ENCODE data around the gene MLLT6. TPM values are rescaled to one million over a fixed set of nuclear protein-coding genes. Genes with fewer than 3 reads are reported as not detected.

Gene MLLT6
- total and polyA plus RNA-seq, 2 of the 13 experiments (the other 11 are each of a cell fraction or from before 2014, with no cell fraction given) = 50.7 to 69.5 TPM

DNA sequence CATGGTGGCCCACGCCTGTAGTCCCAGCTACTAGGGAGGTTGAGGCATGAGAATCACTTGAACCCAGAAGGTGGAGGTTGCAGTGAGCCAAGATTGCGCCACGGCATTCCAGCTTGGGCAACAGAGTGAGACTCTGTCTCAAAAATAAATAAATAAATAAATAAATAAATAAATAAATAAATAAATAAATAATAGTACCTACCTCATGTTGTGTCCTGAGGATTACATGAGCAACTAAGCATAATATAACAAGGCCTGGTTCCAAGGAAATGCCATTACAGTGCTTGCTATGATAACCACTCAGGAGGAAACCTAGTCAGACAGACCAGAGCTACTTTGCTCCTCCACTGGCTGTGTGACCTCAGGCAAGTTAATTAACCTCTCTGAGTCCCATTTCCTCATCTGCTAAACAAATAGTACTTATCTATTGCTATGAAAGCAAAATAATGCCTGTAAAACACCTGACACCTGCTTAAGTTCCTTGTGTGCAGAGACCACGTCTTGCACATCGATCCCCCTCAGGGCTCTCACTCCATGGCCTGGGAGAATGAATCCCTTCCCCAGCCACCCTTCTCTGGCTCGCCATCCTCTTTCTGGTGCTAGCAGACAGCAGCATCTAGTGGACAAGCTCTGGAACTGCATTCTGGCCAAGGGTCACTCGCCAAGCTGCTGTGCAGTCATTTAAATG lies 37.8 kb upstream of the MLLT6 start (continued):
- TF ChIP-seq, protein P1, sequence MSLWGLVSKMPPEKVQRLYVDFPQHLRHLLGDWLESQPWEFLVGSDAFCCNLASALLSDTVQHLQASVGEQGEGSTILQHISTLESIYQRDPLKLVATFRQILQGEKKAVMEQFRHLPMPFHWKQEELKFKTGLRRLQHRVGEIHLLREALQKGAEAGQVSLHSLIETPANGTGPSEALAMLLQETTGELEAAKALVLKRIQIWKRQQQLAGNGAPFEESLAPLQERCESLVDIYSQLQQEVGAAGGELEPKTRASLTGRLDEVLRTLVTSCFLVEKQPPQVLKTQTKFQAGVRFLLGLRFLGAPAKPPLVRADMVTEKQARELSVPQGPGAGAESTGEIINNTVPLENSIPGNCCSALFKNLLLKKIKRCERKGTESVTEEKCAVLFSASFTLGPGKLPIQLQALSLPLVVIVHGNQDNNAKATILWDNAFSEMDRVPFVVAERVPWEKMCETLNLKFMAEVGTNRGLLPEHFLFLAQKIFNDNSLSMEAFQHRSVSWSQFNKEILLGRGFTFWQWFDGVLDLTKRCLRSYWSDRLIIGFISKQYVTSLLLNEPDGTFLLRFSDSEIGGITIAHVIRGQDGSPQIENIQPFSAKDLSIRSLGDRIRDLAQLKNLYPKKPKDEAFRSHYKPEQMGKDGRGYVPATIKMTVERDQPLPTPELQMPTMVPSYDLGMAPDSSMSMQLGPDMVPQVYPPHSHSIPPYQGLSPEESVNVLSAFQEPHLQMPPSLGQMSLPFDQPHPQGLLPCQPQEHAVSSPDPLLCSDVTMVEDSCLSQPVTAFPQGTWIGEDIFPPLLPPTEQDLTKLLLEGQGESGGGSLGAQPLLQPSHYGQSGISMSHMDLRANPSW (CRISPR knock-in tag; IDR thresholded peaks at IDR 0.05; ENCODE audit: borderline replicate concordance) = no peak
- peak; percentile 67; the same call in 1 of the 2 replicates for TF ChIP-seq ARNT2 (CRISPR knock-in tag; IDR thresholded peaks at IDR 0.05; ENCODE audit: low read depth)
- TF ChIP-seq, protein P2, sequence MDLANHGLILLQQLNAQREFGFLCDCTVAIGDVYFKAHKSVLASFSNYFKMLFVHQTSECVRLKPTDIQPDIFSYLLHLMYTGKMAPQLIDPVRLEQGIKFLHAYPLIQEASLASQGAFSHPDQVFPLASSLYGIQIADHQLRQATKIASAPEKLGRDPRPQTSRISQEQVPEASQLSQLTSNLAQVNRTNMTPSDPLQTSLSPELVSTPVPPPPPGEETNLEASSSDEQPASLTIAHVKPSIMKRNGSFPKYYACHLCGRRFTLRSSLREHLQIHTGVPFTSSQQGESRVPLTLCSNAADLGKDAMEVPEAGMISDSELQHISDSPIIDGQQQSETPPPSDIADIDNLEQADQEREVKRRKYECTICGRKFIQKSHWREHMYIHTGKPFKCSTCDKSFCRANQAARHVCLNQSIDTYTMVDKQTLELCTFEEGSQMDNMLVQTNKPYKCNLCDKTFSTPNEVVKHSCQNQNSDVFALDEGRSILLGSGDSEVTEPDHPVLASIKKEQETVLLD (CRISPR knock-in tag; IDR thresholded peaks at IDR 0.05; ENCODE audit: low read depth) = no peak
- no peak for TF ChIP-seq EHMT2 (IDR thresholded peaks at IDR 0.05; ENCODE audit: borderline replicate concordance, low read depth, low read length)
- TF ChIP-seq, protein P3, sequence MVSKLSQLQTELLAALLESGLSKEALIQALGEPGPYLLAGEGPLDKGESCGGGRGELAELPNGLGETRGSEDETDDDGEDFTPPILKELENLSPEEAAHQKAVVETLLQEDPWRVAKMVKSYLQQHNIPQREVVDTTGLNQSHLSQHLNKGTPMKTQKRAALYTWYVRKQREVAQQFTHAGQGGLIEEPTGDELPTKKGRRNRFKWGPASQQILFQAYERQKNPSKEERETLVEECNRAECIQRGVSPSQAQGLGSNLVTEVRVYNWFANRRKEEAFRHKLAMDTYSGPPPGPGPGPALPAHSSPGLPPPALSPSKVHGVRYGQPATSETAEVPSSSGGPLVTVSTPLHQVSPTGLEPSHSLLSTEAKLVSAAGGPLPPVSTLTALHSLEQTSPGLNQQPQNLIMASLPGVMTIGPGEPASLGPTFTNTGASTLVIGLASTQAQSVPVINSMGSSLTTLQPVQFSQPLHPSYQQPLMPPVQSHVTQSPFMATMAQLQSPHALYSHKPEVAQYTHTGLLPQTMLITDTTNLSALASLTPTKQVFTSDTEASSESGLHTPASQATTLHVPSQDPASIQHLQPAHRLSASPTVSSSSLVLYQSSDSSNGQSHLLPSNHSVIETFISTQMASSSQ (IDR thresholded peaks at IDR 0.05; ENCODE audit: low read depth) = no peak; the same call in 1 of the 2 replicates
- TF ChIP-seq, protein P3 (CRISPR knock-in tag; IDR thresholded peaks at IDR 0.05; ENCODE audit: borderline replicate concordance) = no peak
- TF ChIP-seq TMF1 (CRISPR knock-in tag; IDR thresholded peaks at IDR 0.05; ENCODE audit: low read depth) = 0 out of 2 replicates have a peak, but pooled peaks have one; percentile 49
- TF ChIP-seq NFIC (IDR thresholded peaks at IDR 0.05; ENCODE audit: low read length) = no peak
- TF ChIP-seq, protein P4, sequence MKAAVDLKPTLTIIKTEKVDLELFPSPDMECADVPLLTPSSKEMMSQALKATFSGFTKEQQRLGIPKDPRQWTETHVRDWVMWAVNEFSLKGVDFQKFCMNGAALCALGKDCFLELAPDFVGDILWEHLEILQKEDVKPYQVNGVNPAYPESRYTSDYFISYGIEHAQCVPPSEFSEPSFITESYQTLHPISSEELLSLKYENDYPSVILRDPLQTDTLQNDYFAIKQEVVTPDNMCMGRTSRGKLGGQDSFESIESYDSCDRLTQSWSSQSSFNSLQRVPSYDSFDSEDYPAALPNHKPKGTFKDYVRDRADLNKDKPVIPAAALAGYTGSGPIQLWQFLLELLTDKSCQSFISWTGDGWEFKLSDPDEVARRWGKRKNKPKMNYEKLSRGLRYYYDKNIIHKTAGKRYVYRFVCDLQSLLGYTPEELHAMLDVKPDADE (CRISPR knock-in tag; IDR thresholded peaks at IDR 0.05) = no peak
- TF ChIP-seq, protein P5, sequence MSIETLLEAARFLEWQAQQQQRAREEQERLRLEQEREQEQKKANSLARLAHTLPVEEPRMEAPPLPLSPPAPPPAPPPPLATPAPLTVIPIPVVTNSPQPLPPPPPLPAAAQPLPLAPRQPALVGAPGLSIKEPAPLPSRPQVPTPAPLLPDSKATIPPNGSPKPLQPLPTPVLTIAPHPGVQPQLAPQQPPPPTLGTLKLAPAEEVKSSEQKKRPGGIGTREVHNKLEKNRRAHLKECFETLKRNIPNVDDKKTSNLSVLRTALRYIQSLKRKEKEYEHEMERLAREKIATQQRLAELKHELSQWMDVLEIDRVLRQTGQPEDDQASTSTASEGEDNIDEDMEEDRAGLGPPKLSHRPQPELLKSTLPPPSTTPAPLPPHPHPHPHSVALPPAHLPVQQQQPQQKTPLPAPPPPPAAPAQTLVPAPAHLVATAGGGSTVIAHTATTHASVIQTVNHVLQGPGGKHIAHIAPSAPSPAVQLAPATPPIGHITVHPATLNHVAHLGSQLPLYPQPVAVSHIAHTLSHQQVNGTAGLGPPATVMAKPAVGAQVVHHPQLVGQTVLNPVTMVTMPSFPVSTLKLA (IDR thresholded peaks at IDR 0.05) = no peak
- TF ChIP-seq FOXM1 (CRISPR knock-in tag; IDR thresholded peaks at IDR 0.05) = no peak
- no peak for TF ChIP-seq SMARCE1 (IDR thresholded peaks at IDR 0.05; ENCODE audit: borderline replicate concordance)
- TF ChIP-seq ZSCAN22 (CRISPR knock-in tag; IDR thresholded peaks at IDR 0.05) = no peak
- TF ChIP-seq POGZ (CRISPR knock-in tag; IDR thresholded peaks at IDR 0.05) = no peak
- no peak; the same call in 1 of the 2 replicates for TF ChIP-seq NR2C2 (CRISPR knock-in tag; IDR thresholded peaks at IDR 0.05; ENCODE audit: borderline replicate concordance)
- TF ChIP-seq ARID2 (CRISPR knock-in tag; IDR thresholded peaks at IDR 0.05; ENCODE audit: borderline replicate concordance) = no peak
- no peak for TF ChIP-seq CHD2 (IDR thresholded peaks at IDR 0.05; ENCODE audit: low read depth, low read length)

Data from HepG2 (cell line).